ENCODE results near the gene HORMAD1.

- no peak for TF ChIP-seq CTCF (IDR thresholded peaks at IDR 0.05)
- TF ChIP-seq POLR2AphosphoS5 (IDR thresholded peaks at IDR 0.05): no peak
These were observed 70.5 kb downstream of the HORMAD1 start for GRCh38 chr1:150650193-150650592.
